UCSD-AML1 (cell line): ENCODE measurements around the gene CLK3.
"Not testable (repeated sequence)": the region's sequence is repeated elsewhere in the genome, so short reads cannot be mapped to it uniquely, and the experiment has no call there.

ENCODE experiments used
- DNase-seq: peaks from one replicate; lab custom pipeline; 2025; ENCODE audit not compliant: unreplicated experiment; lab: John Stamatoyannopoulos, UW

CLK3 gene

DNA sequence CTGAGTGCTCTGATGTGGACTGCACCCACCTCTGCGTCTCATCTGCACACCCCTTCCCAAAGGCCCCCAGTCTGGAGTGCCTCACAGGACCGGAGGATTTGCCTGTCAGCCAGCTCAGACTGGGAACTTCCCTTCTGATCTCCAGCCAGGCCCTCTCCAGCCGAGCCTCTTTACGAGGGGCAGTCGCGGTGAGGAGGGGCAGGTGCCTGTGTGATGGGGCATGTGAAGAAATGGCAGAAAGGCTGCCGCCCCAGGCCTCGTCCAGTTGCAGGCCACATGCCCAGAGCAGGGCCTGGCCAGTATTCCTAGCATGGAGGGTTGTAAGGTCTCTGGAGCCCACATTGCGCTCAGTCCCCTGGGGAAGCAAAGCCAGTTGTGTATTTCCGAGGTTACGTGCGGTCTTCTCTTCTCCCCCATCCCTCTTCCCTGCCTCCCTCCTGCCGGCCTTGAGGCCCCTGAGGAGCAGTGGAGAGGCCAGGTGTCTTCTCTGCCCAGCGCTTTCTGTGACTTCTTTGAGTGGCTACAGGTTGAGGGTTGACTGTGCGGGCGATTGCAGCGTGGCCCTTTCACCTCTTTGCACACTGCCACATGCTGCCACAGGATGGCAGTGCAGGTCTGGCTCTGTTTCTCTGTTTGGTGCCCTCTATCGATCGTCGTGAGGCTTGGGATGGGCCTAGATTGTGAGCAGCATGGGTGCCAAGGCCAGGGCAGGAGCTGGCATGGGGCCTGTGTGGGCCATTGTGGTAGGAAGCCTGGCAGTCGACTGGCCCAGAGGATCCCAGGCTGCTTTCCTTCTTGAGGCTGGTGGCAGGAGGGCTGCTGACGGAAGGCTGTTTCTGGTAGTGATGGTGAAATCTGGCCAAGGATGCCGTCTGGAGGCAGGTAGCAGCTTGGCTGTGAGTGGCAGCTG, 5.3 kb downstream of the CLK3 start:
- DNase-seq, result peak; percentile 70

DNA sequence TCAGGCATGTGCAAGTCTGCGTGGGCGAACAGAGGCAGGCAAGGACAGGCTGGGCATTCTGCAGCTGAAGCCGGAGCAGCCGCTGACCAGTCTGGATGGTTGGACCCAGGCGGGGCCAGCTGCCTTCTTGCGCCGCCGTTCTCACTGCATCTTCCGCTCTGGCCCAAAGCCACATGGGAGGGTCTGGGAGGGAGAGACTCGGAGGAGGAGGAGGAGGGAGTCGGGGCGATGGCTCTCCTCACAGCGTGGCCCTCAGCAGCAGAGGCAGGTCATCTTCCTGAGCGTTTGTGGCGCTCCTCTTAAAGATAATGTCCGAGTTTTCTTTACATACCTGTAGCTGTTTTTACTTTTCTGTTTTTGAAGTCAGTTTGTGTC, 5.9 kb downstream of the CLK3 start:
- DNase-seq, result no peak

DNA sequence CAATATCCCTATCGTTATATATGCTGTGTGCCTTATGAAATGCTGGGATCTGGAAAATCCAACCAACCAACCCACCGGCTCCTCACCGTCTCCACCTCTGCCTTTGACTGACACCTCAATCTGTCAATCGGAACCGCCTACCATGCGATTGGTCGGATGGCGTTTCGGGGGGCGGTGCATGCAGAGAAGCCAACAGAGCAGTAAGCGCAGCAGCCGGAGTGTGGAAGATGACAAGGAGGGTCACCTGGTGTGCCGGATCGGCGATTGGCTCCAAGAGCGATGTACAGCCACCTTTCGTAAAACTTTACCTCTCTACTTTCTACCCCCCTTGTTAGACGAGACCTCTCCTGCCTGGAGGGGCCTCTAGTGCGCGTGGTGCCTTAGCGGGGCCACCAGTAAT, 6.3 kb downstream of the CLK3 start:
- no peak for DNase-seq

DNA sequence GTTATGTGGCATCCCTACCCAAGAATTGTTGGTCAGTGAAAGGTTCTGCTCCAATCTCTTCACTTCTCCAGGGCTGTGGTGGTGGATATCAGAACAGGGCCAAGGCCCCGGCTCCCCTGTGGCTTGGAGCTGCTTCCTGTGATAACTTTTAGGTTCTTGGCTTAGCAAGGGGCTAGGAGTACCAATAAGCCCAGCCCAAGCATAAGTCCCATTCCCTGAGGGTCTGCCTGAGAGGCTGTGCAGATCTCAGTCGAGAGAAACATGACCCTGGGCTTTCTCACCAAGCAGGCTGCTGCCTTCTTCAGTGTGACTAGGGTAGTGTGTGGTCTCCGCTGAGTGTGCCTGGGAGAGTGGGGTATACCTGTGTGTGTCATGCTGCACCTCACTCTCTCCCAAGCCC, 7.1 kb downstream of the CLK3 start:
- DNase-seq, result no peak

DNA sequence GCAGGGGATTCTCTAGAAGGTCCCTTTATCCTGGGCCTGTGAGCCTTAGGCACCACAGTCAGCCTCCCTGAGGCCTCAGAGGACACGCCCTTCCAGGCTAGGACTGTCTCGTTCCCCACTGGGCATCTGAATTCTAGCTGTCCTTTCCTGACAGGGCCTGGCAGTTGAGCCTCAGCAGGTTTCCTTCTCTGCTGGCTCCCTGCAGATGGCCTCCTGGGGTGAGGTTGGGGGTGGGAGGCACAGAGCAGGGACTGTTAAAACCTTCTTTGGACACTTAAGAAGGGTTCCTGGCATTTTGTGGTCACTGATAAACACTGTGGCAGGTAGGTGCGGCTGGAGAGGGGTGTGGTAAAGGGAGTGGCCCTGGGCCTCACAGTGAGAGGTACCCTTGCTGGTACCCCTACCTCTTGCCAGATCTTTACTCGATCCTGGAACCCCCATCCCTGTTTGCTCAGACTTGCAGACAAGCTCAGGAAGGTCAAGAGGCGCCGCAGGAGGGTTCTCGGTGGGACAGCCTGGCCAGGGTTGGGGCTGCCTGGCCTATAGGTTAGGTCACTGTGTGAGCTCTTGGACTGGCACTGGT, 8.5 kb downstream of the CLK3 start:
- DNase-seq, result no peak

DNA sequence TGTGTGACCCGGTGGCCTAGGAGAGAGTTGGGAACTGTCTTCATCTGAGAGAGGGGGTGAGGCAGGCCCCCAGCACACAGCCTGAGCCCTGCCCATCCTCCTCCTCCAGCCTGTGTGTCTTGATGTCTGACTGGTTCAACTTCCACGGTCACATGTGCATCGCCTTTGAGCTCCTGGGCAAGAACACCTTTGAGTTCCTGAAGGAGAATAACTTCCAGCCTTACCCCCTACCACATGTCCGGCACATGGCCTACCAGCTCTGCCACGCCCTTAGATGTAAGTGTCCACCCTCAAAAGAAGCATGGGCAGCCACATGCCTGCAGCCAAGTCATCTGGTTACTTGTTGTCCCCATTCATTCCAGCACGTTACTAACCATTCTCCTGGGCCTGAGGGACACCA, 10.1 kb downstream of the CLK3 start:
- DNase-seq, result no peak

DNA sequence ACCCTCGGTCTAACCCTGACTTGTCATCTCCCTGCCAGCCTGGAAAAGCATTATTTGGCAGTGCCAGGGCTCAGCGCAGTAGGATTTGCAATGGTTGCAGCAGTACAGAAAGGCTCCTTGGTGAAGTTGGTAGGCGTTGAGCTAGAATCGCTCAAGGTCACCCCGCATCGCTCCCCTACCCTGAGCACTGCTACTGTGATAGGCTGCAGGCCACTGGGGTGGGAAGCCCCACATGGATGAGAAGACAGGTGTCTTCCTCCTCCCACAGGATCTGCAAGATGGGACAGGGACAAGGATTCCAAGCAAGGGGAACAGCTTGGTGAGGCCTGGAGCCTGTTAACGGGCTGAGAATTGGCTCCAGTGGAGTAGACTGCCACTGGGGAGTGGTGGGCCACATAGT, 10.7 kb downstream of the CLK3 start:
- DNase-seq, result no peak

DNA sequence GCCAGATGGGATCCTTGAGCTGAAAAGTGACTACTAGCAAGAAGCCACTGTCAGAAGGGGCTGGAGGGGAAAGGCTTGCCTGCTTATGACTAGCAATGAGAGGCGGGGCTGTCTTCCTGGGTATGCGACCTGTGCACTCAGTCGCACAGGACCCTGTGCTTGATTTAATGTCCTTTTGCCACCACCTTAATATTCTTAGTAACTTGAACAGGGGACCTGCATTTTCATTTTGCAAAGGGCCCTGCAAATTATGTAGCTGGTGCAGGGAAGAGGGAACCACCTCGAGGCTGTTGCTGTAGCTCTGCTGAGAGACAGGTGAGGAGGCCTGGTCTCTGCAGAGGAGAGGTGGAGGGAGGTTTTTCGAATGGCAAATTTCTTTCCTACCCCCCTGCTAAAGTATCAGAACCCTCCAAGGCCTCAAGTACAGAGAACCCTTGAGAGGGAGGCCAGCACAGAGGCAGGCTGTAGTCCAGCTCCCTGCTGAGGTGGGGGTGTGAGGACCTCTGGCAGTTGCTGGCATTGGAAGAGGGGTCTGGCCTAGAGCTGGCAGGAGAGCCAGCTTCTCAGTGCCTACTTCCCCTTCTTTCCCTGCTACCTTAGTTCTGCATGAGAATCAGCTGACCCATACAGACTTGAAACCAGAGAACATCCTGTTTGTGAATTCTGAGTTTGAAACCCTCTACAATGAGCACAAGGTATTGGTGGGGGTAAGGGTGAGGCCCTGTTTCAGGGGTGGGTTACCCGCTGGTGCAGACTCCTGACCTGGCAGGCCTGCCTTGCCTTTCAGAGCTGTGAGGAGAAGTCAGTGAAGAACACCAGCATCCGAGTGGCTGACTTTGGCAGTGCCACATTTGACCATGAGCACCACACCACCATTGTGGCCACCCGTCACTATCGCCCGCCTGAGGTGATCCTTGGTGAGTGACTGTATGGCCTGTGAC, 11.4 kb downstream of the CLK3 start:
- no peak for DNase-seq

DNA sequence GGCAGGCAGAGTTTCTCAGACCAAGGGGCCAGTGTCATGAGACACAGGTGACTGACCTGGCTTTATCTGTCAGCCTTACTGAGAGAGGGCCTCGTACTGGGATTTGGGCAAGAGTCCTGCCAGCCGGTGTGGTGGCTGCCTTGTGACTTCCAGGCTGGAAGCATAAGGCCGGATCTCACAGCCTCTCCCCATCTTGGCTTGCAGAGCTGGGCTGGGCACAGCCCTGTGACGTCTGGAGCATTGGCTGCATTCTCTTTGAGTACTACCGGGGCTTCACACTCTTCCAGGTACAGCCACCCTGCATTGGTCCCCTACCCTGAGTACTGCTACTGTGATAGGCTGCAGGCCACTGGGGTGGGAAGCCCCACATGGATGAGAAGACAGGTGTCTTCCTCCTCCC, 12.1 kb downstream of the CLK3 start:
- no peak for DNase-seq

DNA sequence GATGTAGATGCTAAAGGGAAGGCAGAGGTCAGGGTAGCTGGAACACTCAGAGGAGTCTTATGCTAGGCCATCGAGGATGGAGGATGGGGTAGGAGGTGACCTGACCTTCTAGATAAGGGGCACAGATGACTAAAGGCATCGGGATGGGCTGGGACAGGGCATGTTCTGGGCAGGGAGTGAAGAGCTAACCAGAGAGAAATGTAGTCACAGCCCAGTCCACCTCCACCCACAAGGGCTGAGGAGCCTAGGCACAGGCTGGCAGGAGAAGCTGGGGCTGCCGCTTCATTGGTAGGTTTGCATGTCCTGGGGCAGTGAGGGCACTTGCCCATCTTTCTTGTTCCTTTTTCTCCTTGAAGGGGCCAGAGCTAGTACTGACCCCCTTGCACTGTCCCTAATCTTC, 12.6 kb downstream of the CLK3 start:
- no peak for DNase-seq

DNA sequence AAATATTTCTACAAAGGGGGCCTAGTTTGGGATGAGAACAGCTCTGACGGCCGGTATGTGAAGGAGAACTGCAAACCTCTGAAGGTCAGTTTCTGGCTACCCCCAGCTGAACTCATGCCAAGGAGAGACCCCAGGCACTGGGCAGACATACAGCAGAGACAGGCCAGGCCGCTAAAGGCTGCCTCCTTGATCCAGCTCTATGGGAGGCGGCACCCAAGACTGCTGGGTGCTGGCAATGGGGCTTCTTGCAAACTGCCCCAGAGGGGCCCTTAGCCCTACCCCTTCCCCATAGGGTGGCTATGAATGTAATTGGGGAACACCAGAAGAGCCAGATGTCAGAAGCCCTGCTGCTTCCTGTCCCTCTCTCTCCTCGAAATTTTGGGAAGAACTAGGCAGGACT, 13.3 kb downstream of the CLK3 start:
- no peak for DNase-seq

DNA sequence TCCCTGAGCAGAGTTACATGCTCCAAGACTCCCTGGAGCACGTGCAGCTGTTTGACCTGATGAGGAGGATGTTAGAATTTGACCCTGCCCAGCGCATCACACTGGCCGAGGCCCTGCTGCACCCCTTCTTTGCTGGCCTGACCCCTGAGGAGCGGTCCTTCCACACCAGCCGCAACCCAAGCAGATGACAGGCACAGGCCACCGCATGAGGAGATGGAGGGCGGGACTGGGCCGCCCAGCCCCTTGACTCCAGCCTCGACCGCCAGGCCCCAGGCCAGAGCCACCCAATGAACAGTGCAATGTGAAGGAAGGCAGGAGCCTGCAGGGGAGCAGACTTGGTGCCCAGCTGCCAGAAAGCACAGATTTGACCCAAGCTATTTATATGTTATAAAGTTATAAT, 14.1 kb downstream of the CLK3 start:
- not testable (repeated sequence) for DNase-seq

DNA sequence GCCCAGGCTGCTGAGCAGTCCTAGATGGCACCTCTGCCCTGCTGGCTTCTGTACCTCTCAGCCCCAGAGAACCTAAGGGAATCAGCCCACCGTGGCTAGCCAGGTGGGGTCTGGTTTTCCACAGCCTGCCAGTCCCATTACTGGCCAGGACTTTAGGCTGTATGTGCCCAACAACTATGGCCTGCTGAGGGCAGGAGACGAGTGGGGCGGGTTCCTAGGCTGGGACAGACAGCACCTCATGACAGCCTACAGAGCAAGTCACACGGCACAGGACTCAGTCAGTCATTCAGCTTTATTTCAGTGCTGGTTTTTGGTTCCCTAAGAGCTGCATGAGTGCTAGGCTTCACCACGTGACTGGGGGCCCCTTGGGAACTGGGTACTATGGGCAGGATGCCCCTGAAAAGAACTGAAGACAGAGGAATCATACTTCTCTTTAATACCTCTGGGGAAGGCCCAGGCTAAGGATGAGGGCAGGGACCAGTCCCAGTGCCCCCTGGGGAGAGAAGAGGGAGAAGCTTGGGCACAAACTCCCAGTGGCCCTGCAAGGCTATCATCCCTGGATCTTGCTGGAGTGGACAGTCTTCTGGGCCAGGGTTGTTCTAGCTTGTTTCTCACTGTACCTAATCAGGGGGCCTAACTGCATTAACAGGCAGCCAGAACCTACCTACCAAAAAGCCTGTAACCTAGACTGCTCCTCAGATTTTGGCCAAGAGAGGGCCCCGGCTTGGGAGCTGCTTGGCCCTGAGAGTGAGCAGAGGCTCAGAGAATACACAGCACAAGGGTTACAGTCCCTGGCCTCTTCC, 14.8 kb downstream of the CLK3 start:
- DNase-seq, result no peak

DNA sequence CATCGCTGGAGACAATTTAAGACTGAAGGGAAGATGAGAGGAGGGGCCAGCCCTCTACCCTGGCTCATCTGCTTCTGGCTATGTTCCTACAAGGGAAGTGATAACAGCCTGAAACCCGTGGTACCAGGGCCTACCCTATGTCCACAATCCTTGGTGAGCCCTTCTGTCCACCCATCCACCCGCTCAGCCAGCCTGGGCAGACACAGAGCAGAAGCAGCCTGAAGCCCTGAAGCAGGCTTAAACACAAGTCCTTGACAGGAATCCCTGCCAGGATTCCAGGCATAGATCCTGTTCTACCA, 15.4 kb downstream of the CLK3 start:
- DNase-seq, result no peak

DNA sequence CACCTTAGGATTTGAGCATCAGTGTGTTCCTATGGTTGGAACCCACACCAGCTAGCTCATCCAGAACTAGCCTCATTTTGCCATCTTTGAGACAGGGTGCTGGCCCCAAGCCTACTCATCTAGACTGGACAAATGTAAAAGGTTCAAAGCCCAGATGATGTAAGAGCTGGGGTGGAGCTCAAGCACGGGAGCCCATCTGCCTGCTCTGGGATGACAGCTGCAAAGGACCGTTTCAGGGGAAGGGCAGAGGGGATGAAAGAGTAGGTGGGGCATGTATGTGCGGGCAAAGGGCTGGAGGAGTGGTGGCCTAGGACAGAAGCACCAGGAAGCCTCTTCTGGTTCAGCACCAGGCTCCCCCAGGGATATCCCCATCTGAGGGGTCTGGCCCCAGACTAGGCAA, 15.8 kb downstream of the CLK3 start:
- DNase-seq, result no peak

DNA sequence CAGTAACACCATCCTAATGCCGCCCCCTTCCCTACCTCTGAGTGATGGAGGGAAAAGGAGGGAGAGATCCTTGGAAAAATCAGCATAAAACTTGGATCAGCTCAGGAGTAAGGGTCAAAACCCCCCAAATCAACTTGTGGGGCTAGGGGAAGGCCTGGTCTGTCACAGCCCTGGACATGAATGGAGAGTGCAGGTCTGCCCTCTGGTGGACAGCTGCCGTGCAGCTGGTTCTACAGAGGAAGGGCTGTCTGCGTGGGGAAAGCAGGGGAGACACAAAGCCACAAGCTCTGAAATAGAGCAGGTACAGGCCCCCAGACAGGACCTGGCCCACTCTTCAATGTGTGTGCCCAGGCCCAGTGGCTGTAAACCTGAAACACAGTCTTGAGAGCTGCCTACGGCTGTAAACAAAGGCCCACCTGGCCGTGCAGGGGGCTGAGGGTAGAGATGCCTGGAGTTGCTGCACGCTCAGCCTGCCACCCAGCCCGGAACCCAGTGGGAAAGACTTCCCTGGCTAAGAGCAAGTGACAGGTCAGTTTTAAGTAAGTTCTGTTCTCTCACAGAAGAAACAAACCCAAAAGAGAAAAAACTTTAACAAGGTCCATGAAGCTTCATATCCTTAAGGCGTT, 16.4 kb downstream of the CLK3 start:
- DNase-seq, result peak; percentile 54

DNA sequence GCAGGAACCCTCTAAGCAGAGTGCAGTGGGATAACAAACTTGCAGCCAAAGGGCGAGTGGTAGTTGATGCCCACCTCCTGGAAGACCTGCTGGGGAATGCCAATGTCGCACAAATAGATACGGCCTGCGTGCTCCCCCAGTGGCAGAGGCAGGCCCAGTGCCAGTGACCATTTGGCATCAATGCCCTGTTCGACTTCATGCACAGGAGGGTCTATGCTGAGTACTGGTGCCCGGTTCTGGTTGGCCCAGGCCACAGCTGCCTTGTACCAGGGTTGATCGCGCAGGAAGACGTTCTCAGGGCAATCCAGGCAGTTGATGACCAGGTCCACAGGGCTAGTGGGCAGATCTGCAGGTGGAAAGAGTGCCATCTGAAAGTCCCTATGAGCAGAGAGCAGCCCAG, 17.0 kb downstream of the CLK3 start:
- DNase-seq, result no peak

DNA sequence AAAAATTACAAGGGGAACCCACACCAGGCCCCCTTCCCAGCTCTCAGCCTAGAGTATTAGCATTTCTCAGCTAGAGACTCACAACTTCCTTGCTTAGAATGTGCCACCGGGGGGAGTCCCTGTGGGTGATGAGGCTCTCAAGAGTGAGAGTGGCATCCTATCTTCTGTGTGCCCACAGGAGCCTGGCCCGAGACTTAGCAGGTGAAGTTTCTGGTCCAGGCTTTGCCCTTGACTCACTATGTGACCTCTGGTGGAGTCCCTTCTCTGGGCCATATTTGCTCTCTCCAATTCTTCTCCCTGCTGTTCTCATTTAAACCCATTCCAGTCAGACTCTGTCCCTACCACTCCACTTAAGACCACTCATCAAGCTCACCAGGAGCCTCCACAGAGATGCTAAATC, 18.1 kb downstream of the CLK3 start:
- no peak for DNase-seq

DNA sequence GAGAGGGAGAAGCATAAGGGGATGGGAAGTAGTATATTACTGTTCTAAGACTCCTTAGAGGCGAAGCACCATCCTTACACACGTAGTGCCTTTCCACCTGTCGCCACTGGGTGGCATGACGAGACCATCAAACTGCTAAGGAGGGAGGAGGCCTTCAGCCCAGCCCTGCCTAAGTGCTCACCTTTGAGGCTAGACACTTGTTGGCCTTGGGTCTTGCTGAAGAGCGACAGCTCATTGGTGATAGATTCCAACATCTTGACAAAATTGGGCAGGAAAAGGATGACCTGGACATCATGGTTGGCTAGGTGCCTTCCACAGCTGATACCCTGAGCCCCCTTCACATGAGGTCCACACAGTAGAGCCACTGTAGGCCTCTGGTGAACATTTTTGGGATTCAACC, 19.6 kb downstream of the CLK3 start:
- DNase-seq, result peak; percentile 72

DNA sequence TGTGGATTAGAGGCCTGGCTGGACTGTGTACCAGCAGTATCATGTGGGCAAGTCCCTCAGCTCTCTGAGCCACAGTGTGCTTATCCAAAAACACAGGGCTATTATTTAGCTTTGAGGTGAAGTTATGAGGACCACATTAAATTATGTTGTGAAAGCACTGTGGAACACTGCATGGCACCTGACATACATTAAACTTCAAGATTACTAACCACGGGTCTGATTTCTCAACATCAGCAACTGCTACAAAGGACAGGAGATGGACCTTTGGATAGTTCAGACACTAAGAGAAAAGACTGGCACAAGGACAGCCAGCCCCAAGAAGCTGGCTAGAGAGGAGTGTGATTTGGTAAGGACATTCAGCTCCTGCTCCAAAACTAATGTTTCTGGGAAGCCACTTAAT, 21.3 kb downstream of the CLK3 start:
- DNase-seq, result no peak

DNA sequence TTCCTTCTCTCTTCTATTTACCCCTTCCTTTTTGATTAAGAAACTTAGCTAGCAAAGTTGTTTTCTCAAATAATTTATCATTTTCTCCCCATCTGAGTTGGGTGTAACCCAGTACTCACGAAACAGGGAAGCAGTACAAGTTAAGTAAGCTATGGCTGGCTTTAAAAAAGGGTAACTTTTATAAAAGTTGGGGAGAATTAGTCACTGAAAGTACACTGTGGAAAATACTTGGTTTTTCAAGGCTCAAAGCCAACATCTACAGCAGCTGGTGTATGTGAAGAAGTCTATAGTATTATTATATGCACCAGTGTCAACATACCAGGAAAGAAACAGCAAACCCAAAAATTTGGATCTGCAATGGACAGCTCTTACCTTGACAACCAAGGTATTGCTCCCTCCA, 25.5 kb downstream of the CLK3 start:
- DNase-seq, result no peak
